OCI-LY3 (cell line): ENCODE data around the gene CCNE1.

Experiments
- H2AFZ ChIP-seq: fragments of 200-600, 300-600 bp; shearing (Covaris generic); 2 replicates; pipeline ENCODE4 v1.6.0; 2014; ENCODE audit warnings: antibody characterized with exemption, low read depth, low read length
- H3K27ac ChIP-seq: fragments of 200-600, 300-600 bp; sonication (generic); 2 replicates; pipeline ENCODE4 v1.5.1; 2014; ENCODE audit warnings: mild to moderate bottlenecking, low read length, moderate library complexity, mixed read lengths
- H3K27me3 ChIP-seq: fragments of 200-600, 300-600 bp; sonication (generic); 2 replicates; pipeline ENCODE4 v1.6.1; 2014; ENCODE audit warnings: low read depth, low read length, mixed read lengths
- H3K36me3 ChIP-seq: fragments of 200-600, 300-600 bp; sonication (generic); replicated peaks from 2 replicates; pipeline ENCODE3; 2014; ENCODE audit warnings: low read depth, low read length, mixed read lengths
- H3K4me1 ChIP-seq: fragments of 300-600, 200-600 bp; sonication (generic); 2 replicates; pipeline ENCODE4 v1.6.1; 2014; ENCODE audit warnings: low read length, mixed read lengths
- H3K4me2 ChIP-seq: fragments of 200-600, 300-600 bp; sonication (generic); 2 replicates; pipeline ENCODE4 v1.6.1; 2014; ENCODE audit warnings: low read length, mixed read lengths
- H3K4me3 ChIP-seq: fragments of 300-600, 200-600 bp; sonication (generic); 2 replicates; pipeline ENCODE4 v1.5.1; 2014; ENCODE audit warnings: antibody characterized with exemption, mild to moderate bottlenecking, low read length, moderate library complexity
- H3K79me2 ChIP-seq: fragments of 300-600, 200-600 bp; shearing (Covaris generic); 2 replicates; pipeline ENCODE4 v1.6.1; 2014; ENCODE audit warnings: mild to moderate bottlenecking, low read length, mixed read lengths
- H3K9ac ChIP-seq: fragments of 300-600, 200-600 bp; shearing (Covaris generic); 2 replicates; pipeline ENCODE4 v1.6.0; 2014; ENCODE audit warnings: mild to moderate bottlenecking, low read length, moderate library complexity
- H3K9me3 ChIP-seq: fragments of 200-600, 300-600 bp; shearing (Covaris generic); 2 replicates; pipeline ENCODE4 v1.6.1; 2014; ENCODE audit warnings: low read length, mixed read lengths; ENCODE audit not compliant: insufficient read depth
- H4K20me1 ChIP-seq: fragments of 200-600, 300-600 bp; sonication (generic); 2 replicates; pipeline ENCODE4 v1.6.1; 2016; ENCODE audit warnings: low read length, mixed read lengths; ENCODE audit not compliant: insufficient read depth
- EZH2phosphoT487 ChIP-seq: fragments of 200-600 bp; shearing (Covaris generic); IDR thresholded peaks from 2 replicates; pipeline ENCODE4 v1.6.1; 2018; ENCODE audit warnings: antibody characterized with exemption, mixed run types, low read depth
- TF ChIP-seq, protein P1 (sequence below): fragments of 200-600, 300-600 bp; sonication (generic); IDR thresholded peaks from 2 replicates; pipeline ENCODE4 v1.5.1; 2014; ENCODE audit warnings: antibody characterized with exemption, low read length, low read depth

Gene CCNE1

DNA sequence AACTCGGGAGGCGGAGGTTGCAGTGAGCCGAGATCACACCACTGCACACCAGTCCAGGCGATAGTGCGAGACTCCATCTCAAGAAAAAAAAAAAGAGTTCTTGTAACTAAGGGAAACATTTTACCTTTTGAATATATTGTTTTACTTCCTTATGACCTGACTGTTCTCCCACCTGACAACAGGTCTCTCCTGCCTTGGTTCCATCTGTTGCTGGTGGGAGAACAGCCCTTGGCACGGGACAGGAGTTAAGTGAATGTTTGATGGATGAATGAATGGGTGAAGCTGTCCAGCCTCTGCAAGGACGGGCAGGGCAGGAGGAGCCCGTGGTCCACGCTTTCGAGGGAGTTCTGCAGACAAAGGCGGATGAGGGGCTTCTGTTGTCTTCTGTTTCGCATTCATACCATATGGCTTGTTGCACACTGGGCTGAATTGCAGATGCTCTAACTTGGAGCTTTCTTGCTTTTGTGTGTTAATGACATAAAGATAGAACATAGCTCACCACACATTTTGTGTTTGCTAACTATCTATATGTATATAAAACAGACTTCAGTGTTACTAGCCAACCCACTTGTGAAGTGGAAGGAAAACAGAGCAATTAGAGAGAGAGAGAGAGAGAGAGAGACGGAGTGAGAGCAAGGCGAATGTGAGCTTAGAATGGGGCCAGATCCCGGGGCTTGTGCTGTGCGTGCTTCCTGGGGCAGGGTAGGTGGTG, 16.2 kb upstream of the CCNE1 start:
- Histone ChIP-seq H4K20me1 (no peaks in the 10 kb centered on the region), H2AFZ (no peak overlapping the region), H3K79me2 (no peaks in the 10 kb centered on the region), H3K9ac (no peak overlapping the region), H3K36me3 (no peaks in the 10 kb centered on the region), H3K27me3 (0 out of 2 replicates have a peak, but pooled peaks cover 10% of the 10 kb centered on the region), H3K9me3 (no peaks in the 10 kb centered on the region), H3K27ac (no peak overlapping the region), H3K4me1 (no peaks in the 10 kb centered on the region), H3K4me2 (no peak overlapping the region), H3K4me3 (no peak overlapping the region)
- no peak for TF ChIP-seq EZH2phosphoT487
- TF ChIP-seq, protein P1, sequence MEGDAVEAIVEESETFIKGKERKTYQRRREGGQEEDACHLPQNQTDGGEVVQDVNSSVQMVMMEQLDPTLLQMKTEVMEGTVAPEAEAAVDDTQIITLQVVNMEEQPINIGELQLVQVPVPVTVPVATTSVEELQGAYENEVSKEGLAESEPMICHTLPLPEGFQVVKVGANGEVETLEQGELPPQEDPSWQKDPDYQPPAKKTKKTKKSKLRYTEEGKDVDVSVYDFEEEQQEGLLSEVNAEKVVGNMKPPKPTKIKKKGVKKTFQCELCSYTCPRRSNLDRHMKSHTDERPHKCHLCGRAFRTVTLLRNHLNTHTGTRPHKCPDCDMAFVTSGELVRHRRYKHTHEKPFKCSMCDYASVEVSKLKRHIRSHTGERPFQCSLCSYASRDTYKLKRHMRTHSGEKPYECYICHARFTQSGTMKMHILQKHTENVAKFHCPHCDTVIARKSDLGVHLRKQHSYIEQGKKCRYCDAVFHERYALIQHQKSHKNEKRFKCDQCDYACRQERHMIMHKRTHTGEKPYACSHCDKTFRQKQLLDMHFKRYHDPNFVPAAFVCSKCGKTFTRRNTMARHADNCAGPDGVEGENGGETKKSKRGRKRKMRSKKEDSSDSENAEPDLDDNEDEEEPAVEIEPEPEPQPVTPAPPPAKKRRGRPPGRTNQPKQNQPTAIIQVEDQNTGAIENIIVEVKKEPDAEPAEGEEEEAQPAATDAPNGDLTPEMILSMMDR = no peak

DNA sequence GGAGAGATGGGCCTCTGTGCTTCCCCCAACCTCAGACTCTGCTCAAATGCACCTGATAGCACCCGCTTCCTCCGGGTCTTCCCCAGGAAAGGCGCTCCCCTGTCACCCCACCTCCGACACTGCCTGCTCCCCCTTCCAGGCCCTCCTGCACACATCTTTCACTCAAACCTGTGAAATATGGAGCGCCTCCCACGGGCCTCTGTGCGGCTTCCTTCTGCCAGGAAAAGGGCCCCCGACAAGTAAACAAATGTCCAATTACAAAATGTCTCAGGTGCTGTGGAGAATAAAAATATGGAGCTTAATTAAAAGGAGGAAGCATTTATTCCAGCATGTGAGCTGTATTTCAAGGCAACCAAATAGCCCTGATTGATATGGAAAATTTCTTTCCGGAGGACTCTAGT, 15.6 kb upstream of the CCNE1 start:
- Histone ChIP-seq H3K27me3 (0 out of 2 replicates have a peak, but pooled peaks cover 10% of the 10 kb centered on the region), H3K4me3 (no peak overlapping the region), H3K4me1 (no peaks in the 10 kb centered on the region), H3K4me2 (no peak overlapping the region), H3K27ac (no peak overlapping the region), H3K79me2 (no peaks in the 10 kb centered on the region), H3K36me3 (no peaks in the 10 kb centered on the region), H2AFZ (no peak overlapping the region), H3K9me3 (no peaks in the 10 kb centered on the region), H4K20me1 (no peaks in the 10 kb centered on the region), H3K9ac (no peak overlapping the region)
- TF ChIP-seq, protein P1 = no peak
- no peak for TF ChIP-seq EZH2phosphoT487

DNA sequence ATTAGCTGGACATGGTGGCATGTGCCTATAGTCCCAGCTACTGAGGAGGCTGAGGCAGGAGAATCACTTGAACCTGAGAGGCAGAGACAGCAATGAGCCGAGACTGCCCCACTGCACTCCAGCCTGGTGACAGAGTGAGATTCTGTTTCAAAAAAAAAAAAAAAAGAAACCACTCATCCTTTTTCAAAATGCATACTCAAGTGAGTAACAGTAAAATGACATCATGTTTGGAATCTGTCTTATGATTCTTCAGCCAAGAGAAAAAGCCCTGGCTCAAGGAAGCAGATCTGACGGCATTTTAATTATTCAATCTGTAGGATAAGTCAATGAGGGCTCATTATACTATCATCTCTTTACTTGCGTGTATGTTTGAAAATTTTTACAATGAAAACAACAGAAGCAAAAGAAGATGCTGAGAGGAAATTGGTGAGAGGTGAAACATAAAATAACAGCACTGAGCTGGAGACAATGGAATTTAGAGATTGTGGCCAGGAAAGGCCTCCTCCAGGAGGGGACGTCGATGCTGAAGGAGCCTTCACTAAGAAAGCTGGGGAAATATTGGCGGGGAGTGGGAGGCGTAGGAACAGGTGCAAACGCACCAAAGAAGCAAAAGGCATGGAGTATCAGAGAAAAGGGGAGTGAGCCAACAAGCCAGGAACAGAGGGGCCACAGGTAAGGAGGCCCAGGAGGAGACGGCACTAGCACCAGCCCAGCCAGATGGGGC, 12.9 kb upstream of the CCNE1 start:
- Histone ChIP-seq H2AFZ (no peak overlapping the region), H3K27ac (no peak overlapping the region), H3K4me1 (no peaks in the 10 kb centered on the region)

More for the DNA sequence above, 12.9 kb upstream of the CCNE1 start:
- H3K36me3 ChIP-seq = no peaks in the 10 kb centered on the region
- no peak overlapping the region for H3K4me3 ChIP-seq
- no peak overlapping the region for H3K9ac ChIP-seq
- TF ChIP-seq, protein P1 = no peak
- TF ChIP-seq EZH2phosphoT487 = no peak
- no peaks in the 10 kb centered on the region for H3K9me3 ChIP-seq
- H4K20me1 ChIP-seq = no peaks in the 10 kb centered on the region
- H3K27me3 ChIP-seq = 0 out of 2 replicates have a peak, but pooled peaks cover 3% of the 10 kb centered on the region
- H3K4me2 ChIP-seq = no peak overlapping the region
- no peaks in the 10 kb centered on the region for H3K79me2 ChIP-seq
